ENCODE results near the gene GPER1.

Gene GPER1

GRCh38 chr7:1053816-1054370, 34.0 kb upstream of the GPER1 start:
- DNase-seq (ENCODE audit: low read depth in 2 of 2) = no peak

DNA sequence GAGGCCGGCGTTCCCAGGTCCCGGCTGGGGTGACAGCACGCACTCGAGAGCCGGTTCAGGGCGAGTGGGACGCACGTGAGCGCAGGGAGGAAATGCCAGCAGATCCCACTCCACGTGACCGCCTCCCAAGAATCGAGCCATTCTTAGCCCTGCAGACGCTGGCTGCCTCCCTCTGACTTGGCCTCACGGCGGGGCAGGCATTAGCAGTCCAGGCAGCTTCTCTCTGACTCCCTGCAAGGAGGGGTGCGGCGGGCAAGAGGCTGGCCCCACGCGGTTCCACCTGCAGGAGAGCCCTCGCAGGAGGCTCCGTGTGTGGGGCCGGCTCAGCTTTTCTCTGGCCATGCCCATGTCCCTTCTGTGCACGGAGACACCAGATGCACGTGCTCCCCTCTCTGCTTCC, 33.5 kb upstream of the GPER1 start:
- no peak for DNase-seq (ENCODE audit: low read depth in 2 of 2)

DNA sequence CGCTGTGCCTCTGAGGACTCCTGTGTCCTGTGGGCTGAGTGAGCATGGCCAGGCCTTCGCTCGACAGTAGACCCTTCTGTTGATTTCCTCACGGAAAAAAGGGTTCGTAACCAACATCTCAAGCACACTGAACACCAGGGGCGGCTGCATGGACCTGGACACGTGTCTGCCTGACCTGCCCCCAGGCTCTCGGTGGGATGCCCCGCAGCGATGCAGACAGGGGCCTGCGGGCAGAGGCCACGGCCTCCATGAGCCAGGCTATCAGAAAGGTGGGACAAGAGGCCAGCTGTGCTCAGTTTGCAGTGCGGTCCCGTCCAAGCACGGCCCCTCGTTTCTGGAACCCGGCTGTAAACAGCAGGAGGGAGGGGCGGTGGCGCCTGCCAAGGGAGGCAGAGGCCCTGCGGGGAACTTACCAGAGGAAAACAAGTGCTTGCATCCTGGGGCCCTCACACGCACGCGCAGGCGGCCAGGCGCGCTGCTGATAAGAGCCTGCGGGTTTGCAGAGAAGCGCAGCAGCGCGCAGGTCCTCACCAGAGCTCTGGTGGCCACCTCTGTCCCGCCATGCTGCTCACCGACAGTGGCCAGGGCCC, 33.0 kb upstream of the GPER1 start:
- no peak for DNase-seq (ENCODE audit: low read depth in 2 of 2)

DNA sequence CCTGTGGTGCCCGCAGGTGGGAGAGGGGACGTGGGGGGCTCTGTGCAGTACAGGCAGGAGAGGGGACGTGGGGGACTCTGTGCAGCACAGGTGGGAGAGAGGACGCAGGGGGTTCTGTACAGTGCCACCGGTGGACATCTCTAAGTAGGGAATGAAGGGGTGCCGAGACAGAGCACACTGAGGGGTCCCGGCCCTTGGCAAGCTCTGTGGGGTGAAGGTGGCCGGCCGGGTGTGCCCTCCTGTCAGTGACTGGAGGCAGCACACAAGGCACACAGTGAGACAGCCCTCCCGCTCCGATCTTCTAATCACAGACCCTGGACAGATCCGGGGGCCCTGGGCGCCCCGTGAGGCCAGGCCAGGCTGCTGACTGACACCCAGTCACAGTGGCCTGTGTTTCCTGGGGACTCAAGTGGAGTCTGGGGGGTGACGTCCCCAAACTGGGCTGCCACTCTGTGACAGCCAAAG, 32.4 kb upstream of the GPER1 start:
- DNase-seq (ENCODE audit: low read depth in 2 of 2) = no peak

DNA sequence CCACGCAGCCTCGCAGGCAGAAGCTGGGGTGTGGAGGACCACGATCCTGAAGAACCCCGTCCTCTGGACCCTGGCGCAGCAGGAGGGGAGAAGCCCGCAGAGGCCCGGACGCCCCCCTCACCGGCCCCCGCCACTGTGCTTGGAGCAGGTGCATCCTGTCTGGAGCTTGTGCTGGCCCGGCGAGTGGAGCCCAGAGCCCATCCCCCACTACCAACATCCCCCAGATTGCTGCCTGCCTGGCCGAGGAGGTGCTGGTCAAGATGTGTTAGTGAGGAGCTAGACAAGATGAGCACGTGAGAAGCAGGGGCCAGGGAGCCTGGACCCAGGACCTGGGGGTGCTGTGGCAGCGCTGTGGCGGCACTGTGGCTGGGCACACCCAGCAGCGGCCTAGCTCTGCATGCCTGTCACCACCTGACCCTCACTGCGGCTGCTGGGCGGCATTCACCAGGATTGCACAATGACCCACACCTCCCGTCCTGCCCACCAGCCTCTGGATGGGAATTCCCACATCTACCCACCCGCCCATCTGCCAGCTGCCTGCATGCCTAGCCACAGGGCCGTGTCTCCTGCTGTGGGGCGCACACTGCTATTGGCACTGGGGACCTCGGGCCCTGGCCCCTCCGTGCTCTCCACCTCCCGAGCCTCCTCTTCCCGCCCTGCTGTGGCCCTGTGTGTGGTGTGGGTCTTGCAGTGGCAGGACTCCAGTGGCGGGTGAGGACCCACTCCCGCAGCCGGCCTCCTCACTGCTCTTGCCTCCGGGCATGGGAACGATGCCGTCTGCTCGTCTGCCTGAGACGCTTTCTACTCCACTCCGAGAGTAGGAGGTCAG, 31.7 kb upstream of the GPER1 start:
- no peak for DNase-seq (ENCODE audit: low read depth in 2 of 2)

- DNase-seq (ENCODE audit: low read depth in 2 of 2) = no peak
Observed at GRCh38 chr7:1056785-1057410, 31.0 kb upstream of the GPER1 start.

- no peak for DNase-seq (ENCODE audit: low read depth in 2 of 2)
Observed at GRCh38 chr7:1057416-1058291, 30.3 kb upstream of the GPER1 start.

- no peak for DNase-seq (ENCODE audit: low read depth in 2 of 2)
Observed at GRCh38 chr7:1058311-1058710, 29.6 kb upstream of the GPER1 start.

GRCh38 chr7:1058821-1059199, 29.1 kb upstream of the GPER1 start:
- no peak for DNase-seq (ENCODE audit: low read depth in 2 of 2)

DNA sequence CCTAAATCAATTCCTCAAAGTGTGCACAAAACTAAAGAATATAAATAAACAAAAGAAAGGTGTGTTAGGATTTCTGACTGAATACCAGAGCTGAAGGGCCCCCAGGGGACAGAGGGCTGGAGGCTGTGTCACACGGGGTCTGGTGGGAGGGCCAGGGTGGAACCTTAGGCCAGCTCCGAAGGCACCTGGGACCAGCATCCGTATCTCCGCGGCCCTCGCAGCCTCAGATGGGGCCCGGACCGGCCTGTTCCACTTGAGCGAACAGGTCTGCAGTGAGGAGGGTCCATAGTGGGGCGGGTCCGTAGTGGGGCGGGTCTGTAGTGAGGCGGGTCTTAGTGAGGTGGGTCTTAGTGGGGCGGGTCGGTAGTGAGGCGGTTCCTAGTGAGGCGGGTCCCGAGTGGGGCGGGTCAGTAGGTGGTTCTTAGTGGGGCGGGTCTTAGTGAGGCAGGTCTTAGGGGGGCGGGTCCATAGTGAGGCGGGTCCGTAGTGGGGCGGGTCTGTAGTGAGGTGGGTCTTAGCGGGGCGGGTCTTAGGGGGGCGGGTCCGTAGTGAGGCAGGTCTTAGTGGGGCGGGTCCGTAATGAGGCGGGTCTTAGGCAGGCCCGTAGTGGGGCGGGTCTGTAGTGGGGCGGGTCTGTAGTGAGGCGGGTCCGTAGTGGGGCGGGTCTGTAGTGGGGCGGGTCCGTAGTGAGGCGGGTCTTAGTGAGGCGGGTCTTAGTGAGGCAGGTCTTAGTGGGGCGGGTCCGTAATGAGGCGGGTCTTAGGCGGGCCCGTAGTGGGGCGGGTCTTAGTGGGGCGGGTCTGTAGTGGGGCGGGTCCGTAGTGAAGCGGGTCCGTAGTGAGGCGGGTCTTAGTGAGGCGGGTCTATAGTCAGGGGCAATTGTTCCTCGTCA, 28.5 kb upstream of the GPER1 start:
- DNase-seq (ENCODE audit: low read depth in 2 of 2) = peak in 1 of 2 donors; percentile 27

DNA sequence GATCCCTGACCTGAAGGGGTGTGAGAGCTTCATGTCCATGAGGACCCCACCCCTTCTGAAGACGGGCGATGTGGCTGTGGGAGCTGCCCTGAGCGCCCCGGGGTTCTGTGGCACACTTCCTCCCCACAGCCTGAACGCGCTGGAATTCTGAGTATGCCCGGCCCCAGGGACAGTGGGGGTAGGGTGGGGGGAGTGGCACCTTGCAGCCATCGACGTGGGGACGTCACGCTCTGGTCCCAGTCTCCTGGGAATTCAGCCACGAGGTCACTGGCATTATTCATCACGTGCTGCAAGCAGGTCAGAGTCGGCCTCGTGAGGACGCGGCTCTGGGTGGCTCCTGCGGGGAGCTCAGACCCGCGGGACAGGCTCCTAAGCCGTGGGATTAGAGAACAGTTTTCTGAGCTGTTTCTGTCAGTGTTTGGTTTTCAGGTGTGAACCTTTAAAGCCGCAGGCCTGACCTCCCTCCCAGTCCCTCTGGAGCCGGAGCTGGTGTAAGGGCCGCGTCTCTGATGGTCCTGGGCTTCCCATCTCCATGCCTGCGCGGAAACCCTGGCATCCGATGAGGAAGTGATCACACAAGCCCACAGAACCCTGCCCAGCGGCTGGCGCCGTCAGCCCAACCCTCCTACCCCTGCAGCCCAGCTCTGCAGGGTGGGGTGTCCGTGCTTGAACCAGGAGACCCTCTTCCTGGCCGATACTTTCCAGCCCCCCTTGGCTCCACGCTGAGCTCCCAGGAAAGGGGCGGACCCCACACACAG, 27.4 kb upstream of the GPER1 start:
- DNase-seq (ENCODE audit: low read depth in 2 of 2) = no peak

DNA sequence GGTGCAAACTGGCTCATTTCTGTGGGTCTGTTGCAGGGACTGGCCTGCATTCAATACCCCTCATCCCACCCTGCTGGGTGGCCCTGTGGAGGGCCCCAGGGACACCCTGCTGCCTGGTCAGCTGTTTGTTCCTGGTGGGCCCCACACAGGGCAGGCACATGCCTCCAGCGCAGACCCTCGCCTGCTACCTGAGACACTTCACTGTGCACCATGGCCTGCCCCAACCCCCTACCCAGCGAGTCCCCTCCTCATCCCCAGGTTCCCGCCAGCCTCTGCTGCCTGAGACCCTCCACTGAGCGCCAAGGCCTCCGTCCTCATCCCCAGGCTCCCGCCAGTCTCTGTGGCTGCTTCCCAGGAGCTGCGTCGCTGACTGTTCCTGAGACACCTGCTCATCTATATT, 26.7 kb upstream of the GPER1 start:
- DNase-seq (ENCODE audit: low read depth in 2 of 2) = no peak

- DNase-seq (ENCODE audit: low read depth in 2 of 2) = no peak
Observed at GRCh38 chr7:1062296-1063294, 25.3 kb upstream of the GPER1 start.

GRCh38 chr7:1063361-1063760, 24.6 kb upstream of the GPER1 start:
- no peak for DNase-seq (ENCODE audit: low read depth in 2 of 2)

DNA sequence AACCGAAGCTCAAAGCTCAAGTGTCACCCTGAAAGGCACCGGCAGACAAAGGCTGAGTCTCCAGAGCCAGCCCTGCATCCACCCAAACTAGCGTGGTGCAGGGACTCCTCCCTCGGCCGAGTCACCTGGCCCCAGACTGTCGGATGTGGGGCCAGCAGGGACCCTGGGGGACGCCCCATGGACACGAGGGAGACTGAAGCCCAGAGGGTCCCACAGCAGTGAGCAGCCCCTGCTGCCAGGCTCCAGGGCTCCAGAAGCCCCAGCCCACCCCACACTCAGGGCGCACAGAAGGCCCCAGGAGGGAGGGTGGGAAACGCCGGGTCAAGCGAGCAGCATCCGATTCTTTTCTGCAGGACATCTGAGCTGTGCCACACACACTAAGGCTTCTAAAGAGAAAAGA, 23.3 kb upstream of the GPER1 start:
- no peak for DNase-seq (ENCODE audit: low read depth in 2 of 2)

DNA sequence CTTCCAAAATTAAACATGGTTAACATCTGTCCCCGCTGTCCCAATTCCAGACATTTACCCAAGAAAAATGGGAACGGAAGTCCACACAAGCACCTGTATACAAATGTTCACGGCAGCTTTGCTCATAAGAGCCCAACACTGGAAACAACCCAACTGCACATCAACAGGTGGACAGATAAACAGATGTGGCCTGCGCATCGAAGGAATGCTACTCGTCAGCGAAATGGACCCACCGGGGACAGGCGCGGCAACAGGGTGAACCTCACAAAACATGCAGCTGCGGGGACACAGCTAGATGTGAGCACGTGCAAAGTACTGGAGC, 22.7 kb upstream of the GPER1 start:
- no peak for DNase-seq (ENCODE audit: low read depth in 2 of 2)

DNA sequence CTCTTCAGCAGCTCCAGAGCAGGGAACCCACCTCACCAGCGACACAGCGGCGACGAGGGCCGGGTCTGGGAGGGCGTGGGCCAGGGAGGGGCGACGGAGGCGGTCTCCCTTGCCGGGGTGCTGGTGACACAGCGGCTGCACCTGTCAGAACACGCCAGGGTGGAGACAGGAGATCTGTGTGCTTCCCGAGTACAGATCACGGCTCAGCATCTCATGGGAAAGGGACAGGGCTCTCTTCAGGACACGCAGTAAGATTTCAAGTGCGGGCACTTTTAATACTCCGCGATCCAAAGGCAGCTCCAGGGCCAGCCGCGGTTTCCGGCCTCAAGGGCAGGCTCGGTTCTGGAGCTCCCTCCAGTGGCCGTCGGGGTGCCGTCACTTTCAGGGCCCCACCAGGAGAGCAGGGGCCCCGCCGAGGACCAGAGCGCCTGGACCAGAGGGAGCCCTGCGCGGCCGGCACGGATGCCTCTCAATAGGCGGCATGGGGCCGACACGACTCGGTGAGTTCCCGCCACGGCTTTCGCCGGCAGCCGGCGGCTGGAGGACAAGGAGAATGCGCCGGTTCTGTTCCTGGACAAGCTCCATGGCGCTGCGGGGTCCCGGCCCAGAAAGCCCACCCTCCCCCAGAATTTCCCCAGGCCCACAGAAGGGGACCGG, 22.2 kb upstream of the GPER1 start:
- peak; percentile 64 to 65 for DNase-seq (ENCODE audit: low read depth in 2 of 2)

- no peak for DNase-seq (ENCODE audit: low read depth in 2 of 2)
Observed at GRCh38 chr7:1066242-1066588, 21.7 kb upstream of the GPER1 start.
